KOPT-K1 (cell line): Measurements from ENCODE around the gene CAV3.

Experiments
- H3K27ac ChIP-seq: fragments of 200-600 bp; sonication (generic); 2 replicates; pipeline ENCODE4 v1.5.1; 2016; ENCODE audit warnings: antibody characterized with exemption, mild to moderate bottlenecking, low read depth, low read length; ENCODE audit not compliant: poor library complexity, severe bottlenecking
- H3K36me3 ChIP-seq: fragments of 200-600 bp; sonication (generic); 2 replicates; pipeline ENCODE4 v1.5.1; 2017; ENCODE audit warnings: antibody characterized with exemption, mild to moderate bottlenecking, low read length, moderate library complexity; ENCODE audit not compliant: insufficient read depth
- H3K9me3 ChIP-seq: fragments of 200-600 bp; sonication (generic); 2 replicates; pipeline ENCODE4 v1.5.1; 2017; ENCODE audit warnings: antibody characterized with exemption, low read length, mild to moderate bottlenecking; ENCODE audit not compliant: insufficient read depth, poor library complexity, severe bottlenecking

CAV3 gene

DNA sequence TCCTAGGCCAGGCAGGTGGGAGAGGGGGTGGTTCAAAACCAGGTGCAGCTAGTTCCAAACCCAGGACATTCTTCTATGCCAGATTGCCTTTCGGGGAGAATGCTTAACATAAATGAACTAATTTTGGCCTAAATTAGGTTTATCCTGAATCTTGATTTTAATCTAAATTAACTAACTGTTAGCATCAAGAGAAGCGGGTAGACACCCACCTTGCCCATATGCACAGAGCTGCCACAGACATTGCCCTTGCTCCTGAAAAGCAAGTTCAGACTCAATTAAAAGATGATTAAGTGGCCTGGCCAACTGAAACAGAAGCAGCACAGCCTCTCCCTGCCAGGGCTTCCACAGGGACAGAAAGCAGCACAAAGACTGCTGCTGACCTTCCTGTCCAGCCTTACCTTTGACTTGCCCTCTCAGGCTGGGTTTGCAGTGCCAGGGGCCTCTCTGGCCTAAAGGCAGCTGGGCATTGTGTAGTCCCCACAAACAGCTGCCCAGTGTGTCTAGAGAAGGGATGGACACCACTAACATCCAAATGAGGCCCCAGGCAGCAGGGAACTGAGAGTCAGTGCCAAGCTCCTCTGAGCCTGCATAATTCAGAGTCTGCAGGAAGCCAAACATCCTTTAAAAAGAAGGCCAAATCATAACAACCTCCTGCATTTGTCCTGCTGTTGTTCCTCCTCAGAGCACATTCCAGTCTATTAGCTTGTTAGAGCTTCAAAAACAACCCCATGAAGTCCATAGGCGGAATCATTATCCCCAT lies 51.3 kb downstream of the CAV3 start:
- no peak overlapping the region for H3K27ac ChIP-seq
- no peaks in the 10 kb centered on the region for H3K36me3 ChIP-seq
- H3K9me3 ChIP-seq: peaks cover 5% of the 10 kb centered on the region

DNA sequence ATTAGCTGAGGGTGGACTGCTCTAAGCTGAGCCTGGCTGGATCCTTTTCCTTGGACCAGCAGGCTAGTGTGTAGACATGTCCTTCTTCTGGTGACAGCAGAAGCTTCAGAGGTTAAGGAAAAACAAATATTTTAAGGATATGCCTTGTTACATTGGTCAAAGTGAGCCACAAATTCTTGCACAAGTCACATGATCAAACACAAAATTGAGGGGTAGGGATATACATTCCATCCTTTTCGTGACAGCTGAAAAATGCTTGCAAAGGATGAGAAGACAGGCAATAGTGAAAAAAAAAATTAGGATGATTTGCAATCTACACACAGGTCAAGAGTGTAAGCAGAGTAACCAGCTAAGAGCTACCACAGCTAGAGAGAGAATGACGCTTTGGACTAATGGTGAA lies 56.9 kb downstream of the CAV3 start:
- Histone ChIP-seq H3K27ac (no peak overlapping the region), H3K9me3 (peaks cover 5% of the 10 kb centered on the region), H3K36me3 (no peaks in the 10 kb centered on the region)

DNA sequence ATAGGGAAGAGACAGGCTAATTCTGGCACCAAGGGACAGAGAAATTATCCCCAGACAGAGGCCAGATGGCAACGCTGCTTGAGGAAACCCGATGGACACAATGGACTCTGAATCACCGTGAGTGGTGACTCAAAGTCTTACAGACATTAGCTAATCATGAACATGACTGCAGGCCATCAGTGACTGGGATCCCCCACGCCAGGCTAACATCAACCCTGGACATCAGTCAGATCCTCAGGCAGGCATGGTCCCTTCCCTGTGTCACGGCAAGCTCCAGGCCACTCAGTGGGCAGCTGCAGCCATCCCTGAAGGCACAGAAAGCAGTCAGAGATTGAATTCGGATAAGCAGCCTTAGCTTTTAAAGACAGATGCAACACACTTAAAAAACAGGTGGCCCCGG lies 59.6 kb downstream of the CAV3 start:
- H3K9me3 ChIP-seq: peaks cover 5% of the 10 kb centered on the region
- no peak overlapping the region for H3K27ac ChIP-seq
- no peaks in the 10 kb centered on the region for H3K36me3 ChIP-seq

DNA sequence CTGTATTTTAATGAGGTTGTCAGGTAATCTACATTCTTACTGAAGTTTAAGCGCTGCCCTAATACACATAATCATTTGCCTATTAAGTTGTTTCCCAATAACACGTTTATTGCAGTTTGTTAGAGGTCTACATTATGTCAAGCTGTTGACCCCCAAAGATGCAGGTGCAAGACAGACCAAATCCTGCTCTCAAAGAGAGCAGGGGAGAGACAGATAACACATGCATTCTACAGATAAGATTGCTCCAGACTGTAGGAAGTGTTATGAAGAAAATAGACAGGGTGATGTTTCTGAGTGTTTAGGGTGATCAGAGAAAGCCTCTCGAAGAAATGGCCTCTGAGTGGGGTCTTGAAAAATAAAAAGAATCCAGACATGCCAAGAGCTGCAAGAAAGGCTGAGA lies 60.6 kb downstream of the CAV3 start:
- Histone ChIP-seq H3K36me3 (no peaks in the 10 kb centered on the region), H3K9me3 (peaks cover 2% of the 10 kb centered on the region), H3K27ac (no peak overlapping the region)
